ENCODE measurements around the gene SPEM2.

Gene SPEM2

DNA sequence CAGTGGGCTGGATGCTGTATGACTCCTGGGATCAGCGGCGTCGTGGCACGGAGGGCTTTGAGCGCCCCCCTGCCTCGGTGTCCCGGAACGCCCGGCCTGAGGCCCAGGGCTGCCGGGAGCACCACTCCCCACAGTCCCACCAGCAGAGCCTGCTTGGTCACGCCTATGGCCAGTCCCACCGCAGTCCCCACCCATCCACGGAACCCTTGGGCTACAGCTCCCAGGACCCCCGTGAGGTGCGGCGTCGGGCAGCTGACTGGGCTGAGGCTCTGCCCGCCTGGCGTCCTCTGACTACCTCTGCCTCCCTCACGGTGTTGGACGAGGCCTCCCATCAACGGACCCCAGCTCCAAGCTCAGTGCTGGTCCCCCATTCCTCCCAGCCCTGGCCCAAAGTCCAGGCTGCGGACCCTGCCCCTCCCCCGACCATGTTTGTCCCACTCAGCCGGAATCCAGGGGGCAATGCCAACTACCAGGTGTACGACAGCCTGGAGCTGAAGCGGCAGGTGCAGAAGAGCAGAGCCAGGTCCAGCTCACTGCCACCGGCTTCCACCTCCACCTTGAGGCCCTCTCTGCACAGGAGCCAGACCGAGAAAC lies 1.6 kb downstream of the SPEM2 start:
- H3K27ac Mint-ChIP-seq, result no peak overlapping the region
- H3K36me3 Mint-ChIP-seq (ENCODE audit: low read depth), result no peaks in the 10 kb centered on the region
- TF ChIP-seq CTCF (IDR thresholded peaks at IDR 0.05; ENCODE audit: unreplicated experiment in 3 of 3), result no peak
- H3K4me3 Mint-ChIP-seq, result no peak overlapping the region
- H3K4me1 Mint-ChIP-seq, result peaks cover 6% of the 10 kb centered on the region
- H3K27me3 Mint-ChIP-seq (ENCODE audit: low read depth), result peaks cover 9% of the 10 kb centered on the region
- H3K9me3 Mint-ChIP-seq, result no peaks in the 10 kb centered on the region

GRCh38 chr17:7427549-7427948 lies 2.1 kb downstream of the SPEM2 start:
- Mint-ChIP-seq H3K27ac (no peak overlapping the region), H3K4me3 (no peak overlapping the region)
- no peak for TF ChIP-seq CTCF (IDR thresholded peaks at IDR 0.05; ENCODE audit: unreplicated experiment in 3 of 3)

DNA sequence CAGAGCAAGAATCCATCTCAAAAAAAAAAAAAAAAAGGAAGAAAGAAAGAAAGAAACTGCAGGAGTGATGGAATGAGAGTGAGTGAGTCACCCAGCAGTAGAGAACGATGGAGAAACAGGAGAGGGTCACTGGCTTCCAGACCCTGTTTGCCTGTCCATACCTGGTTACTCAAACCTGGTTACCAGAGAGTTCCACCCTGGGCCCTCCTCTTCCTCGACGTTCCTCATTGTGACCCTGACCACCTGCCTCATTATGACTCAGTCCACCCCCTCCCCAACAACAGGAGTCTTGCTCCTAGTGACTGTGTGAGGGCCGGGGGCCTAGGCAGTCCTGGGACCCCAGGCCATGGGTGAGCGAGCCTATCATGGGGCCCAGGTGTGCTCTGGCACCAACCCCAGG lies 3.1 kb downstream of the SPEM2 start, which contains the start of gene SPEM3:
TSS of gene SPEM3 (plus strand) at position 301 of the 400 bp plus-strand sequence. CDS start at position 347, 46 bp downstream.
- Mint-ChIP-seq H3K27me3 (ENCODE audit: low read depth) (peaks cover 9% of the 10 kb centered on the region), H3K9me3 (no peaks in the 10 kb centered on the region), H3K27ac (no peak within 1 kb of the TSS)

More at GRCh38 chr17:7427549-7427948, 2.1 kb downstream of the SPEM2 start:
- H3K27me3 Mint-ChIP-seq (ENCODE audit: low read depth), result peaks cover 9% of the 10 kb centered on the region
- H3K4me1 Mint-ChIP-seq, result peaks cover 6% of the 10 kb centered on the region
- H3K36me3 Mint-ChIP-seq (ENCODE audit: low read depth), result no peaks in the 10 kb centered on the region
- no peaks in the 10 kb centered on the region for H3K9me3 Mint-ChIP-seq

GRCh38 chr17:7429722-7430121 lies 4.3 kb downstream of the SPEM2 start:
- no peaks in the 10 kb centered on the region for H3K36me3 Mint-ChIP-seq (ENCODE audit: low read depth)
- H3K4me1 Mint-ChIP-seq, result no peaks in the 10 kb centered on the region
- no peak overlapping the region for H3K27ac Mint-ChIP-seq
- H3K9me3 Mint-ChIP-seq, result no peaks in the 10 kb centered on the region
- H3K27me3 Mint-ChIP-seq (ENCODE audit: low read depth), result peaks cover 5% of the 10 kb centered on the region
- no peak for TF ChIP-seq CTCF (IDR thresholded peaks at IDR 0.05; ENCODE audit: unreplicated experiment in 3 of 3)
- H3K4me3 Mint-ChIP-seq, result no peak overlapping the region

More for the DNA sequence above, 3.1 kb downstream of the SPEM2 start, which contains the start of gene SPEM3:
- no peaks in the 10 kb centered on the region for H3K36me3 Mint-ChIP-seq (ENCODE audit: low read depth)
- H3K4me3 Mint-ChIP-seq, result no peak within 1 kb of the TSS
- peaks cover 4% of the 10 kb centered on the region for H3K4me1 Mint-ChIP-seq
- no peak for TF ChIP-seq CTCF (IDR thresholded peaks at IDR 0.05; ENCODE audit: unreplicated experiment in 3 of 3)

GRCh38 chr17:7431231-7431630 lies 5.8 kb downstream of the SPEM2 start:
- H3K4me1 Mint-ChIP-seq, result peaks cover 8% of the 10 kb centered on the region
- H3K4me3 Mint-ChIP-seq, result no peak overlapping the region
- no peaks in the 10 kb centered on the region for H3K9me3 Mint-ChIP-seq
- H3K27me3 Mint-ChIP-seq (ENCODE audit: low read depth), result peaks cover 15% of the 10 kb centered on the region
- H3K27ac Mint-ChIP-seq, result no peak overlapping the region
- no peaks in the 10 kb centered on the region for H3K36me3 Mint-ChIP-seq (ENCODE audit: low read depth)
- no peak for TF ChIP-seq CTCF (IDR thresholded peaks at IDR 0.05; ENCODE audit: unreplicated experiment in 3 of 3)

- Mint-ChIP-seq H3K36me3 (ENCODE audit: low read depth) (no peaks in the 10 kb centered on the region), H3K27ac (no peak overlapping the region), H3K9me3 (no peaks in the 10 kb centered on the region), H3K4me1 (peaks cover 8% of the 10 kb centered on the region), H3K4me3 (no peak overlapping the region), H3K27me3 (ENCODE audit: low read depth) (peaks cover 22% of the 10 kb centered on the region)
- TF ChIP-seq CTCF (IDR thresholded peaks at IDR 0.05; ENCODE audit: unreplicated experiment in 3 of 3), result no peak
Observed at GRCh38 chr17:7432296-7432695, 6.9 kb downstream of the SPEM2 start.
